ENCODE data around the gene HCCS.

HCCS gene

GRCh38 chrX:11073381-11073780 is 37.8 kb upstream of the HCCS start:
- ATAC-seq (ENCODE audit: low read depth) (no peak), DNase-seq (ENCODE audit: low spot score) (no peak)
- TF ChIP-seq CTCF (IDR thresholded peaks at IDR 0.05; ENCODE audit: poor library complexity, severe bottlenecking) = no peak
- Histone ChIP-seq H3K4me1 (ENCODE audit: insufficient read depth, poor library complexity, severe bottlenecking) (no peaks in the 10 kb centered on the region), H3K27me3 (ENCODE audit: insufficient read depth, poor library complexity, severe bottlenecking) (no peaks in the 10 kb centered on the region), H3K27ac (ENCODE audit: poor library complexity, severe bottlenecking) (no peak overlapping the region), H3K4me3 (ENCODE audit: severe bottlenecking) (no peak overlapping the region), H3K36me3 (ENCODE audit: low read depth) (no peaks in the 10 kb centered on the region), H3K9me3 (ENCODE audit: severe bottlenecking) (no peaks in the 10 kb centered on the region)

GRCh38 chrX:11080741-11081305 is 30.3 kb upstream of the HCCS start:
- Histone ChIP-seq H3K4me3 (ENCODE audit: severe bottlenecking) (no peak overlapping the region), H3K27me3 (ENCODE audit: insufficient read depth, poor library complexity, severe bottlenecking) (no peaks in the 10 kb centered on the region), H3K36me3 (ENCODE audit: low read depth) (no peaks in the 10 kb centered on the region), H3K9me3 (ENCODE audit: severe bottlenecking) (no peaks in the 10 kb centered on the region), H3K4me1 (ENCODE audit: insufficient read depth, poor library complexity, severe bottlenecking) (no peaks in the 10 kb centered on the region), H3K27ac (ENCODE audit: poor library complexity, severe bottlenecking) (no peak overlapping the region)
- no peak for TF ChIP-seq CTCF (IDR thresholded peaks at IDR 0.05; ENCODE audit: poor library complexity, severe bottlenecking)
- ATAC-seq (ENCODE audit: low read depth) = no peak
- DNase-seq (ENCODE audit: low spot score) = no peak

DNA sequence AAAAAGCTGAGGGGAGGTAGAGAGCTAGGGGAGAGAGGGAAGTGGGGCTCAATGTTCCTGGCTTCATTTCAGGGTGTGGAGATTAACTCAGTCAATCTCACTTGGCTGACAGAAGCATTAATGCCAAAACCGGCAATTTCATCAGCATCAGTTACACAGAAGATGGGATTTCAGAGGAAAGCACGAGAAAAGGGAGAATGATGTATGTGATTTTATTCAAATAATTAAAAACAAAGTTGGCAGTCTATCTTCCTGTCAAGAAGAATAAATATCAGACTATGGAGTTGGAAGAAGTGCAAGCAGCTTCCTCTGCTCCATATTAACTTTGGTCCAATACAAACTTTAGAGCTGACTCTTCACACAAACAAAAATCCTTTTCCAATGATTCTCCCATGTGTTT is 29.6 kb upstream of the HCCS start:
- TF ChIP-seq CTCF (IDR thresholded peaks at IDR 0.05; ENCODE audit: poor library complexity, severe bottlenecking) = no peak

DNA sequence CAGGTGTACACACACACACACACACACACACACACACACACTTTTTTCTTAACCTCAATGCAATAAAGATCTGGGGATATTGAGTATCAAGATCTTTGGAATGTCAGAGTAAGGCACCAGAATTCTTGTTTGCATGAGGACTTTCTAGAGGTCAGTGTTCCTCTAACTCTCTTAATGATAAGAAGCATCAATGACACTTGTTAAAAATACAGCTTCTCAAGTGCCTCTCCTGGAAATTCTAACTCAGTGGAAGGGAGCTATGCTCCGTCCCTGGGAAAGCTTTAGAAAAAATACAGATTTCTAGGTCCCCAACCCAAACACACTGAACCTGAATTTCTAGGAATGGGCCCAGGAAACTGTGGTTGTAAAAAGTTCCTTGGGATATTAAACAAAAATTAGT is 25.8 kb upstream of the HCCS start:
- no peak overlapping the region for H3K4me3 ChIP-seq (ENCODE audit: severe bottlenecking)
- H3K27ac ChIP-seq (ENCODE audit: poor library complexity, severe bottlenecking) = no peak overlapping the region
- no peaks in the 10 kb centered on the region for H3K27me3 ChIP-seq (ENCODE audit: insufficient read depth, poor library complexity, severe bottlenecking)
- DNase-seq (ENCODE audit: low spot score) (no peak), ATAC-seq (ENCODE audit: low read depth) (no peak)
- no peaks in the 10 kb centered on the region for H3K4me1 ChIP-seq (ENCODE audit: insufficient read depth, poor library complexity, severe bottlenecking)
- TF ChIP-seq CTCF (IDR thresholded peaks at IDR 0.05; ENCODE audit: poor library complexity, severe bottlenecking) = no peak
- no peaks in the 10 kb centered on the region for H3K9me3 ChIP-seq (ENCODE audit: severe bottlenecking)
- H3K36me3 ChIP-seq (ENCODE audit: low read depth) = no peaks in the 10 kb centered on the region

More for the DNA sequence above, 29.6 kb upstream of the HCCS start:
- Histone ChIP-seq H3K9me3 (ENCODE audit: severe bottlenecking) (no peaks in the 10 kb centered on the region), H3K36me3 (ENCODE audit: low read depth) (no peaks in the 10 kb centered on the region), H3K4me1 (ENCODE audit: insufficient read depth, poor library complexity, severe bottlenecking) (no peaks in the 10 kb centered on the region), H3K4me3 (ENCODE audit: severe bottlenecking) (no peak overlapping the region), H3K27me3 (ENCODE audit: insufficient read depth, poor library complexity, severe bottlenecking) (no peaks in the 10 kb centered on the region), H3K27ac (ENCODE audit: poor library complexity, severe bottlenecking) (no peak overlapping the region)
- no peak for DNase-seq (ENCODE audit: low spot score)
- no peak for ATAC-seq (ENCODE audit: low read depth)

- DNase-seq (ENCODE audit: low spot score) = no peak
- no peaks in the 10 kb centered on the region for H3K36me3 ChIP-seq (ENCODE audit: low read depth)
Observed at GRCh38 chrX:11089802-11090201, 21.3 kb upstream of the HCCS start.

More at GRCh38 chrX:11089802-11090201, 21.3 kb upstream of the HCCS start:
- no peak for TF ChIP-seq CTCF (IDR thresholded peaks at IDR 0.05; ENCODE audit: poor library complexity, severe bottlenecking)
- Histone ChIP-seq H3K9me3 (ENCODE audit: severe bottlenecking) (no peaks in the 10 kb centered on the region), H3K4me1 (ENCODE audit: insufficient read depth, poor library complexity, severe bottlenecking) (no peaks in the 10 kb centered on the region), H3K27me3 (ENCODE audit: insufficient read depth, poor library complexity, severe bottlenecking) (no peaks in the 10 kb centered on the region), H3K27ac (ENCODE audit: poor library complexity, severe bottlenecking) (no peak overlapping the region), H3K4me3 (ENCODE audit: severe bottlenecking) (no peak overlapping the region)
- no peak for ATAC-seq (ENCODE audit: low read depth)

Measured in RWPE2 (cell line).